Stimulated activated CD8-positive, alpha-beta memory T cell treated with anti-CD3 and anti-CD28 coated beads, Interleukin-7, amount 100 ng/mL, for 1 hour (primary cell): ENCODE data around the gene PLA1A.

Experiments used
- DNase-seq, 2 donors: peaks; one replicate each; pipeline ENCODE4 v3.0.0-alpha.2; 2020; ENCODE audit warnings: low read depth in 2 of 2

PLA1A gene

DNA sequence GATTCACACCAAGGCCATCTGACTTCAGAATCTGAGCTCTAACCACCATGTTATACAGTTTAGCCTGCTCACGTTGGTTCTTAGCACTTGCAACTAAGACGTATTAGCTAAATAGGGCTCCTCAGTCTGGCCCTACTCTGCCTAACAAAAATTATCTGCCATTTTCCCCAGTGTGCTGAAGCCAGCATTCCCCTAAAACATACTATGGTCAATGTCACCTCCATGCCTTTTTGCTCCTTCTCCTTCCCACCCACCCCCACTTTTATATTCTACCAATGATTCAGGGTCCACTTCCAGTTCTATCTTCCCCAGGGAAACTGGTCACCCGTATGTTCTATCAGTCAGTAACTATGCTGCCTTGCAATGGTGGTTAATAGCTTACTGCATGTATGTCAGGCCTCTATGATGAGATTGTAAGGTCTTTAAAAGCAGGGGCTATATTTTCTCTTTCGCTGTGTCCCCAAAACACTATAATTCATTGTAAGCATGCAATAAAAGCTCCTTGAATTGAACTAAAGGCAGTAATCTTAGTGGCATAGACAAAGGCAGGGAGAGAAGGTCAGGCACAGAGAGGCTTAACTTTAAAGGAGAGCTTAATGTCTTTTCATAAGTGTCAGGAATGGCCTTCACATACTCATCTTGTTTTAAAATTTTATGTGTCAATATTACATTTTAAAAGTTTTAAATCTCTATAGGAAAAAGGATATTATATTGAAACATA is 39.4 kb downstream of the PLA1A start:
- DNase-seq: no peak

- DNase-seq: no peak
Observed at GRCh38 chr3:119637679-119638477, 40.2 kb downstream of the PLA1A start.

GRCh38 chr3:119639494-119640350 is 42.0 kb downstream of the PLA1A start:
- no peak for DNase-seq

DNA sequence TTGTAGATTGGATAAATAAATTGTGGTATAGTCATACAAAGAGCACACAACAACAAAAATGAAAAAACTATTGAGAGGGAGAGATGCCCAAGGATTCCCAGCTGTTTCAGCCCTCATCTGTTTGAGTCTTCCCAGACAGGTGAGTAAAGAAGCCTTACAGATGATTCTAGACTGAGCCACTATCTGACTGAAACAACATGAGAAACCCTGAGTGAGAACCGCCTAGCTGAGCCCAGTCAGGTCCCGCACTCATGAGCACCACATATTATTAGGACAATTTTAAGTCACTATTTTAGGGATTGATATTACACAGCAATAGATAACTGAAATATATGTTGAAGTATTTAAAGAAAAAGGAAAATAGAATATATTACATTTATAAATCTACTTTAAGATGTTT is 43.7 kb downstream of the PLA1A start:
- DNase-seq: no peak

DNA sequence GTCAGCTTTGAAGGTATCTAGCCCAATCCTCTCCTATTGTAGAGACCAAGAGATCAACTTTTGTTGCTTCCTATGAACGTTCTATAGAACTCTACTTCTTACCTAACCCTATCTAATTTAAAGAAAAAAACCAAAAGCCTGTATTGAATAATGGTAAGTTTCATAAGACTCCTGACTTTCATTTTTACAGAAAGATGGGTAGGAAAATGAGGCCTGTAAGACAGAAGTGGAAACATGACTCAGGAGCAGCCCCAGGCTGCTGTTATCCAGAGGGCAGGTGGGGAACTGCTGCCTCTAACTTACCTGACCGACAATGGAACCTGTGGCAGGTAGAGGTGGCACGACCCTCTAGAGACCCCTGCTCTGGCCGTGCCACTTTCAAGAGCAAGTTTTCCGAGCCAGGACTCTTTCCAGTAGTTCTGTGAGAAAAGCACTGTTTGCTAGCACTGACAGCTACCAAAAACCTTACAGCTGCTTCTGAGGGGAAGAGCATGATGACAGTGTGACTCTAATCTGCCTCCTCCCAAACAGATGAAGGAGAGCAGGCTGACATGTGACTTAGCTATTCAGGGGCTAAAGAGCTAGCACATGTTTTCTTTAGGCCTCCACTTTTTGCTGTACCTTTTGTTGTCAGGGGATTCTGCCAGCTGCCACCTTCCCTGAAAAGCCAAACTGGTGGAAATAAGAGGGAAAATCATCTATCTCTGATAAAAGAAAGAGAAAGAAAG is 45.2 kb downstream of the PLA1A start:
- DNase-seq: no peak

DNA sequence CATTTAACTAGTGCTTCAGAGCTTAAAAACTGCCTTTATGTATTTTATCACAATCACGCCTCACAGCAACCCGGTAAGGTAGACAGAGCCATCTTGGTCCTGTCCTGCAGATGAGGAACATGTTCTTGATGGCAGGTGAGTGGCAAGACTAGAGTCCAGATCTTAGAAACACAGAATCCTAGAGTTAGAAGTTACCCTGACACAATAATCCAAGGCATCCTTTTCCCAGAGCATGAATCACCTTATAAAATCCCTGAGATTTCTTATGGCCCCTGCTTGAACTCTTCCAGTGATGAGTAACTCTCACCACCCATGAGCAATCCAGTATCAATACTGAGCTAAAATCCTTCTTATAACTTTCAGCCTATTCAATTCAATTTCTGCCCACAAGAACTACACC is 45.8 kb downstream of the PLA1A start:
- DNase-seq: no peak

- no peak for DNase-seq
Observed at GRCh38 chr3:119644481-119644880, 46.8 kb downstream of the PLA1A start.

GRCh38 chr3:119645813-119646212 is 48.1 kb downstream of the PLA1A start:
- no peak for DNase-seq

- DNase-seq: no peak
Observed at GRCh38 chr3:119647171-119647570, 49.5 kb downstream of the PLA1A start.

- DNase-seq: no peak
Observed at GRCh38 chr3:119647843-119648575, 50.3 kb downstream of the PLA1A start.

GRCh38 chr3:119649761-119650160 is 52.1 kb downstream of the PLA1A start:
- no peak for DNase-seq

DNA sequence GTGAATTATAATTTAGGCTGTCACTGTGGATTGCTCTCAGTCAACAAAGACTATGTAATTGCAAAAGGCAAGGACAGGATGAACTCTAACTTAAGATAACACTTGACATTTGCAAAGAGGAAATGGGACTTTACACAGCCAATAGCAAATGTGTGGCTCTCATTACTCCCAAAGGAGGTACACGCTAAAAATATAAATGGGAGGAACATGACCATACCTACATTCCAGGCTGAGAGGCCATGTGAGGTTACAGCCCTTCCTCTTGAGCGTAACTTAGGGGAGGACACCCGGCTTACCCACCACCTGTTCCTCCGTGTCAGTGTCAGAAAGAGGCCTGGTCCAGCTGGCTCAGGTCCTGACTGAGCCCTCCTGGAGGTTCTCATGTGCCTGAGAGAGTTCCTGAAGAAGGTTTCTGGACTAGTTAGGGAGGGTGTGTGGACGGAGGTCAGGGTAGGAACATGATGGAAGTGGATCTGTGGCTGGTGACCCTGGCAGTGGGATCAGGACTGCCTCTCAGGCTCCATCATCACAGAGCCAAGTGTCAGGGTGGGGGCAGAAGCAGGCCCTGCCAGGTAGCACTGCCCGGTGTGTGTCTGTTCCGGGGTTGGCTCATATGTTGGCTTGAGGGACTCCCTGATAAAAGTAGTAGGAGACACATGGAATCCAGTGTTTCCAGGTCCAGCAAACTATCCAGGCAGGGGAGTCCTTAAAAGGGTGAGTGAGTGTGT is 54.8 kb downstream of the PLA1A start:
- no peak for DNase-seq

DNA sequence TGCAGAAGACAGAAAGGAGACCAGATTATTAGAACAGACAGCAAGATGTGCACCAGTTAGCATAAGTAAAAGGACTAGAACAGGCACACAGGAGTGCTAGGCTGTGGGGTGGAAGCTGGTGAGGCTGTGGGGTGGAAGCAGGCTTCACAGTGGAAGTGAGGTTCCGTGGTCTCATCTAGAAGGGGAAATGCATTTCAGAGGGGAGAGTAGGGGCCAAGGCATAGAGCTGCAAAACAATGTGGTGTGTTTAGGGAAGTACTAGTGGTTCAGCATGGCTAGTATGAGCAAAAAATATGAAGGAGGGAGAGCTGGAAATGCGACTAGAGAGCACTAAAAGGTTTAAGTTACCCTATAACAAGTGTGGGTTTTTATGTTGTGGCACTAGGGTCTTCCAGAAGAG is 56.2 kb downstream of the PLA1A start:
- DNase-seq: no peak

DNA sequence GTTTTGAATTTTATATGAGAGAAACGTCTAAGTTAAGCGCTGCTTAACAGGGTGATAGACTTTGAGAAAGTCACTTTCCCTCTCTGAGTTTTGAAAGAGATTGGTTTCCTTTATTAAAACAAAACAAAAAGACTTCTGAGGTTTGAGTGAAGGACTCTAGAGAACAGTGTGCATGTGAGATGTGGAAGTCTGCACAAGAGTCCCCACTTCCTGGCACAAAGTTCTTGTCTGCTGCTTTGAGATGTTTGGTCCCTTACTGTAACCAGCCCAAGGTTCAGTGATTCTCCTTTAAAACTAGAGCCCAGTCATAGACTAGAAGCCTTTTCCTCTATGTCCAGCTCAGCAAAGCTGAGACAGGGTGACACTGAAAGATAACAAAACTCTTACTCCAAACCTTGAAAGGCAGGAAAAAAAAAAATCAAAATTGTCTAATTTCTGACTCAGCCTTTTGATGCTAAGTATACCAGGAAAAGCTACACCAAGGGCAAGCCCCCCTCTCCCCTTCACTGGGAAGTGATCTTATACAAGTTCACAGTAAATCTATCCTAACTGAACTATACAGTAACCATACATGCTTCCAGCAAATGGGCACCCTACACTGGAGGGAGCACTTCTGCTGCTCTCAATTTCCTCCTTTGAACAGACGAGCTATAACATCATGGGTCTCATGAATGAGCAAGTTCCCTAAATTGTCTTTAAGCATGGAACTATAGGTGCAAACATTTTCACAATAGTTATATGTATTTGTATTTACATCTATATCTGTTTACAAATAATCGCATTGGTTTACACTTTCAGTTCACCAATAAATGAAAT is 60.4 kb downstream of the PLA1A start:
- DNase-seq: no peak

- no peak for DNase-seq
Observed at GRCh38 chr3:119658994-119659393, 61.3 kb downstream of the PLA1A start.

DNA sequence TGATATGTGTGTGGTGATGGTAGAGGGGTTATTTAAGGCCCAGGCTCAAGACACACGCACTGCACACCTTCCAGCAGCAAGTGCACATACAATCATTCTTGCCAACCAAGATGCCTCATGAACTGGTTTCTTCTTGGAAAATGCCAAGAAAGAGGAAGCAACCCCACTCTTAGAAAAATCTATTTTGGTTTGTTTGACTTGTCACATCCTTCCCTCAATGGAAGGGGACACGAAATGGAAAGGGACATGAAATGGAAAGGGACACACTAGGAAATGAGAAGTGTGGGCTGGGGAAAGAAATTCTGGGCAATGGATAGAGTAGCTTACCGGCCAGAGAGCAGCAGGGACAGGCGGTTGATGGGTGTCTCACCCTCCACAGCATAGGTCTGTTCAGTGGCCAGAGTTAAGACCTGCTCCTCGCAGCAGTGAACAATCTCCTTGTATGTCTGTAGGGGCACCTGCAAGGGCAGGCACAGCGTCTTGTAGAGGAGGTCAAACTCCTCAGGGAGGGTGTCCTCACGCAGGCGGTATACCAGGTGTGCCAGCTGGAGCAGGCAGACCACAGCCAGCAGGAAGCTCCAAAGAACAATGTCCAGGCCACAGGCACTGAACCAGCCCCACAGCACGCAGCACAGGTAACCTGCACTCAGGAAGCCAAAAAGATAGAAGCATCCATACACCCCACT is 62.1 kb downstream of the PLA1A start:
- no peak for DNase-seq

DNA sequence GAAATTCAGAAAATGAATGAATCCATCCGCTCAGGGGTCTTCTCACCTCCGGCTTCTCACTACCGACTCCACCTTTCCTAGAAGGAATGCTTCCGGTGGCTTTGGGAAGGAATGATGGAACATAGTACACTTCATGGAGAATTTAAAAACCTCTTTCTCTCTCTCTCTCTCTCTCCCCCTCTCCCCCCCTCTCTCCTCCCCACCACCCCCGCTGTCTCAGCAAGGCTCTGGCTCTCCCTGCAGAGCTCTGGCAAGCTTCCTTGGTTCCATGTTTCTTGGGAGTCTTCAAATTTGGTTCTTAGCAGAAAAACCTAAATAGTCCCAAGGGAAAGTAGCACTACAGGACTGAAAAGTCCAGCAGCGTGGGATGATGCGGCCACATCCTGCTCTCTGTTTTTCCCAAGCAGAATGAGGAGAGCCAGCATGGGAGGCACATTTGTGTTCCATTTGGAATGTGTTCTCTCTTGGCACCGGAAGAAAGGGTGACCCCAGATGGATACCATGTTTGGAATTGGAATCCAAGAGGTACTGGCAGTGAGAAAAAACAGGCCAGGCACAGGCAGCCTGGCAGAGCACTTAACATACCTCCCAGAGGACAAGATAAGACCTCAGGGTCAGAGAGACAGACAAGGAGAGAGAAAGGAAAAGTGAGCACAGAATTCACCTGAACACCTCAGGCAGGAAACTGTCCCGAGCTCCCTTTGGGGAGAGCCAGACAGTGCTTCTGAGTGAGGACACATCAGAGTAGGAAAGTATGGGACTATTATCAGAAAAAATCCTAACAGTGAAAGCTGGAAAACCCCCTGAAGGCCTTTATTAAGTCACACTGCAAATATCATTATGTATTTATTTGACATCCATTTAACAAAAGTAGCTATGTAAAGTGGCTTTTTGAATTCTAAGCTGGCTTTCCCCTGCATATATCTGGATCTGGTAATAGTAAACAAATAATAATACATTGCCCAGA is 63.1 kb downstream of the PLA1A start, which contains the start of gene POPDC2:
POPDC2 (minus strand) TSS at position 116 of the 967 bp plus-strand sequence. CDS start 166 bp downstream, outside the sequence.
- DNase-seq: no peak
